GM18502 (cell line): ENCODE measurements around the gene TSGA10.
"Not testable (repeated sequence)": the region's sequence is repeated elsewhere in the genome, so short reads cannot be mapped to it uniquely, and the experiment has no call there.

Experiments used
- ATAC-seq: cut with Tn5 transposase; IDR thresholded peaks from one replicate; pipeline ENCODE4 v1.9.1; 2021; ENCODE audit warnings: mild to moderate bottlenecking; ENCODE audit not compliant: unreplicated experiment, poor library complexity

Gene TSGA10

GRCh38 chr2:99153921-99154604 is 679 bp downstream of the TSGA10 start:
- ATAC-seq, result no peak

- no peak for ATAC-seq
Observed at GRCh38 chr2:99152199-99152895, 2.4 kb downstream of the TSGA10 start.

- ATAC-seq, result no peak
Observed at GRCh38 chr2:99150706-99151105, 4.0 kb downstream of the TSGA10 start.

GRCh38 chr2:99141110-99142108 is 13.3 kb downstream of the TSGA10 start, which contains the start of gene C2orf15:
TSS of gene C2orf15 (plus strand) at chr2:99141707. CDS start at chr2:99150559, 8,852 bp downstream.
- ATAC-seq, result peak; percentile 91

- peak; percentile 29 for ATAC-seq
Observed at GRCh38 chr2:99140860-99141109, 14.0 kb downstream of the TSGA10 start.

GRCh38 chr2:99140056-99140859 is 14.5 kb downstream of the TSGA10 start:
- no peak for ATAC-seq

- ATAC-seq, result no peak
Observed at GRCh38 chr2:99139003-99139402, 15.7 kb downstream of the TSGA10 start.

- ATAC-seq, result not testable (repeated sequence)
Observed at GRCh38 chr2:99135044-99135556, 19.6 kb downstream of the TSGA10 start.

GRCh38 chr2:99127981-99128380 is 26.8 kb downstream of the TSGA10 start:
- ATAC-seq, result no peak

GRCh38 chr2:99112617-99113016 is 42.1 kb downstream of the TSGA10 start:
- no peak for ATAC-seq

GRCh38 chr2:99111945-99112344 is 42.8 kb downstream of the TSGA10 start:
- ATAC-seq, result no peak

GRCh38 chr2:99111236-99111635 is 43.5 kb downstream of the TSGA10 start:
- no peak for ATAC-seq

GRCh38 chr2:99106913-99107312 is 47.8 kb downstream of the TSGA10 start:
- no peak for ATAC-seq

GRCh38 chr2:99104006-99104405 is 50.7 kb downstream of the TSGA10 start:
- no peak for ATAC-seq

- ATAC-seq, result no peak
Observed at GRCh38 chr2:99101697-99102096, 53.0 kb downstream of the TSGA10 start.

GRCh38 chr2:99096728-99097127 is 58.0 kb downstream of the TSGA10 start:
- ATAC-seq, result no peak

- no peak for ATAC-seq
Observed at GRCh38 chr2:99088017-99088416, 66.7 kb downstream of the TSGA10 start.

- ATAC-seq, result no peak
Observed at GRCh38 chr2:99086385-99086784, 68.4 kb downstream of the TSGA10 start.

GRCh38 chr2:99085421-99085820 is 69.3 kb downstream of the TSGA10 start:
- ATAC-seq, result no peak

GRCh38 chr2:99084256-99084655 is 70.5 kb downstream of the TSGA10 start:
- ATAC-seq, result no peak
